A549 (cell line): ENCODE measurements around the gene SPSB4. TPM values are rescaled to one million over a fixed set of nuclear protein-coding genes. Genes with fewer than 3 reads are reported as not detected.

Experiments used
- ATAC-seq, 2 experiments: fragments of 200-7000 bp in 1 of 2; fragments of >200 bp in 1 of 2; cut with Nextera tagmentation in 1 of 2; cut with Tn5 transposase in 1 of 2; 3 replicates each; pipeline versions ENCODE4 v1.8.0 to v1.9.1; 2018 to 2020; ENCODE audit warnings: mild to moderate bottlenecking in 1 of 2, moderate library complexity in 1 of 2
- CTCF ChIA-PET: fragments of 300-600 bp; sonication (Branson Sonifier 250); formaldehyde crosslinking; extraction: SDS; loops from one replicate; lab custom pipeline; 2021; ENCODE audit warnings: antibody characterized with exemption, inconsistent platforms; lab: Yijun Ruan, JAX
- POLR2A ChIA-PET: fragments of 350-600 bp; formaldehyde crosslinking; extraction: SDS; loops from one replicate; lab custom pipeline; 2021; ENCODE audit warnings: antibody characterized with exemption, inconsistent platforms; lab: Yijun Ruan, JAX
- DNase-seq, 2 experiments: peaks; one replicate each; pipeline versions ENCODE4 v3.0.0 to v3.0.0-alpha.2; 2011 to 2016; ENCODE audit warnings: low read depth in 1 of 2, low spot score in 1 of 2
- FAIRE-seq: peaks from 2 replicates; lab custom pipeline; 2011; peaks lifted over from hg19 to GRCh38; lab: Jason Lieb, UNC
- H3K27ac ChIP-seq, 2 experiments: fragments of >200 bp; sonication (Bioruptor Twin); formaldehyde crosslinking; 3 replicates each; pipeline ENCODE4 v1.5.1; 2016 to 2017
- H3K4me1 ChIP-seq: fragments of >200 bp; sonication (Bioruptor Twin); formaldehyde crosslinking; 3 replicates; pipeline ENCODE4 v1.6.1; 2016
- H3K4me2 ChIP-seq: fragments of >200 bp; sonication (Bioruptor Twin); formaldehyde crosslinking; 3 replicates; pipeline ENCODE4 v1.6.1; 2016
- H3K4me3 ChIP-seq: fragments of >200 bp; sonication (Bioruptor Twin); formaldehyde crosslinking; 3 replicates; pipeline ENCODE4 v1.5.1; 2016
- H3K9me3 ChIP-seq: fragments of >200 bp; sonication (Bioruptor Twin); formaldehyde crosslinking; 3 replicates; pipeline ENCODE4 v1.6.1; 2016
- BHLHE40 ChIP-seq: IDR thresholded peaks from 2 replicates; pipeline ENCODE4 v1.6.1; 2012; ENCODE audit warnings: low read depth, low read length, inconsistent platforms
- CBX8 ChIP-seq: fragments of 200-600 bp; sonication (generic); IDR thresholded peaks from 2 replicates; pipeline ENCODE4 v1.6.1; 2016
- EP300 ChIP-seq, 2 experiments: fragments of >200 bp; sonication (Bioruptor Twin); formaldehyde crosslinking; IDR thresholded peaks; 2 replicates in 1 of 2; 3 replicates in 1 of 2; pipeline ENCODE4 v1.6.1; 2016 to 2017
- FOSL2 ChIP-seq, 2 experiments: fragments of 450-650 bp in 1 of 2; fragments of >200 bp in 1 of 2; sonication (Bioruptor Twin) in 1 of 2; formaldehyde crosslinking; IDR thresholded peaks; 2 replicates each; pipeline versions ENCODE4 v1.5.0 to v1.6.1; 2016 to 2020; ENCODE audit warnings: mild to moderate bottlenecking in 1 of 2, moderate library complexity in 1 of 2
- FOXS1 ChIP-seq: fragments of 250-450 bp; sonication (Bioruptor Pico); IDR thresholded peaks from 2 replicates; pipeline ENCODE4 v1.5.0; 2020; ENCODE audit warnings: mild to moderate bottlenecking, moderate library complexity
- GATA3 ChIP-seq: IDR thresholded peaks from 2 replicates; pipeline ENCODE4 v1.6.1; 2012; ENCODE audit warnings: borderline replicate concordance
- HDAC2 ChIP-seq: fragments of 200-600 bp; sonication (generic); IDR thresholded peaks from 2 replicates; pipeline ENCODE4 v1.6.1; 2016
- HOXB13 ChIP-seq: fragments of 250-450 bp; sonication (Bioruptor Pico); IDR thresholded peaks from 2 replicates; pipeline ENCODE4 v1.5.0; 2020; ENCODE audit warnings: low read depth, mild to moderate bottlenecking, moderate library complexity
- HOXB5 ChIP-seq: fragments of 250-450 bp; sonication (Bioruptor Pico); IDR thresholded peaks from 2 replicates; pipeline ENCODE4 v1.5.0; 2020; ENCODE audit warnings: mild to moderate bottlenecking, moderate library complexity
- JUNB ChIP-seq: fragments of >200 bp; sonication (Bioruptor Twin); formaldehyde crosslinking; IDR thresholded peaks from 2 replicates; pipeline ENCODE4 v1.6.1; 2016
- KDM5A ChIP-seq: fragments of 200-600 bp; sonication (generic); IDR thresholded peaks from 2 replicates; pipeline ENCODE4 v1.6.1; 2016; ENCODE audit warnings: antibody characterized with exemption, mild to moderate bottlenecking
- MAZ ChIP-seq: fragments of 150-350 bp; IDR thresholded peaks from 2 replicates; pipeline ENCODE4 v1.6.1; 2014; ENCODE audit warnings: antibody characterized with exemption, low read depth, low read length, borderline replicate concordance
- RAD21 ChIP-seq, 2 experiments: fragments of >200 bp in 1 of 2; sonication (Bioruptor Twin) in 1 of 2; formaldehyde crosslinking in 1 of 2; IDR thresholded peaks in 1 of 2; conservative IDR thresholded peaks in 1 of 2; 2 replicates in 1 of 2; 3 replicates in 1 of 2; pipeline ENCODE4 v1.6.1; 2012 to 2018; ENCODE audit warnings: inconsistent platforms in 1 of 2
- RFX5 ChIP-seq: fragments of 450-650 bp; IDR thresholded peaks from 2 replicates; pipeline ENCODE4 v1.7.1; 2014; ENCODE audit warnings: antibody characterized with exemption, mild to moderate bottlenecking, moderate library complexity
- RNF2 ChIP-seq: fragments of 200-600 bp; sonication (generic); IDR thresholded peaks from 2 replicates; pipeline ENCODE4 v1.6.1; 2016; ENCODE audit warnings: low read depth, mild to moderate bottlenecking, antibody characterized with exemption, moderate library complexity, borderline replicate concordance
- SMC3 ChIP-seq: fragments of >200 bp; sonication (Bioruptor Twin); formaldehyde crosslinking; IDR thresholded peaks from 3 replicates; pipeline ENCODE4 v1.6.1; 2018; ENCODE audit warnings: inconsistent platforms
- SREBF2 ChIP-seq: fragments of 450-650 bp; IDR thresholded peaks from 2 replicates; pipeline ENCODE4 v1.6.1; 2014; ENCODE audit warnings: mild to moderate bottlenecking, moderate library complexity
- TFCP2L1 ChIP-seq: fragments of 250-450 bp; sonication (Bioruptor Pico); IDR thresholded peaks from 2 replicates; pipeline ENCODE4 v1.5.0; 2021; ENCODE audit warnings: mild to moderate bottlenecking
- TP53 ChIP-seq: fragments of 250-450 bp; sonication (Bioruptor Pico); IDR thresholded peaks from 2 replicates; pipeline ENCODE4 v1.5.0; 2021; ENCODE audit warnings: mild to moderate bottlenecking, moderate library complexity
- ZFP36 ChIP-seq: fragments of 450-650 bp; IDR thresholded peaks from 2 replicates; pipeline ENCODE4 v1.6.1; 2014; ENCODE audit warnings: borderline replicate concordance; ENCODE audit not compliant: partially characterized antibody
- ZNF302 ChIP-seq: fragments of 250-450 bp; sonication (Bioruptor Pico); IDR thresholded peaks from 2 replicates; pipeline ENCODE4 v1.9.0; 2021; ENCODE audit warnings: inconsistent platforms, mild to moderate bottlenecking, moderate library complexity
- WGBS: methylation state at CpG from one replicate; pipeline ENCODE4 v1.1.6; 2017; ENCODE audit errors: missing lambda C conversion rate; 5-methylcytosine and 5-hydroxymethylcytosine counted together
- polyA plus RNA-seq, 4 experiments: library from polyadenylated mRNA; depleted of rRNA in 3 of 4; stranded (reverse); fragments of >200 nt; fragmentation: RNase III in 1 of 4; extraction: RNeasy Plus Mini Kit Qiagen cat#74134 plus additional on column Dnase treatment in 1 of 4; gene quantifications; 2 replicates in 3 of 4; 3 replicates in 1 of 4; pipeline ENCODE4 v1.2.3, GENCODE V29; 2011 to 2017
- TF ChIP-seq, protein P1 (sequence below): fragments of >200 bp; sonication (Bioruptor Twin); formaldehyde crosslinking; IDR thresholded peaks from 3 replicates; pipeline ENCODE4 v1.5.1; 2016
- TF ChIP-seq, protein P2 (sequence below): fragments of 150-350 bp; IDR thresholded peaks from 2 replicates; pipeline ENCODE4 v1.6.1; 2014; ENCODE audit warnings: low read depth, mild to moderate bottlenecking, low read length
- TF ChIP-seq, protein P3 (sequence below): fragments of 250-450 bp; sonication (Bioruptor Pico); IDR thresholded peaks from 2 replicates; pipeline ENCODE4 v1.5.0; 2020; ENCODE audit warnings: low read depth, mild to moderate bottlenecking, moderate library complexity
- TF ChIP-seq, protein P4 (sequence below): IDR thresholded peaks from 2 replicates; pipeline ENCODE4 v1.6.1; 2012; ENCODE audit warnings: low read depth, borderline replicate concordance
- TF ChIP-seq, protein P5 (sequence below): fragments of >200 bp; sonication (Bioruptor Twin); formaldehyde crosslinking; IDR thresholded peaks from 3 replicates; pipeline ENCODE4 v1.6.1; 2016

The SPSB4 gene
- polyA plus RNA-seq, 2 of the 4 experiments (the other 2 are of a cell fraction): 0.03 to 0.04 TPM

DNA sequence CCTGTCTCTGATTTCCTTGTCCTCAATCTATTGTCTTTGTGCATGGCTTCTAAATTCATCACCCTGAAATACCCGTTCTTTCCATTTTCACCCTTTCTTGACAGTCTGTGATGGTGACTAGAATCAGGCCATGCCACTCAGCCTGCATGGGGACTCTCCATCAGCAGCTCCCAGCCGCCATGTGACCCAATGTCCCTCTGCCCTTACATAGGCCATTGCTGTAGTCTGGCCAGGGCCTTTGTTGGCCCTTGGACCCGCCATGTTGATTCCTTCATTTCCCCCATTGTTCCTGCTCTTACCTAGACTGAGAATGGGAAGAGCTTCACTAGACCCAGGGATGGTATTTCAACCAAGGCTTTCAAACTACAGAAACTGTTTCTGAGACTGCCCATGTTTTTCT lies 45.8 kb downstream of the SPSB4 start:
- ATAC-seq (no peak), FAIRE-seq (no peak), DNase-seq (no peak)
- Histone ChIP-seq H3K4me2 (no peak overlapping the region), H3K4me1 (no peaks in the 10 kb centered on the region), H3K9me3 (no peaks in the 10 kb centered on the region), H3K4me3 (no peak overlapping the region)
- no peak for TF ChIP-seq EP300 (IDR thresholded peaks at IDR 0.05)
- no peak for TF ChIP-seq JUNB
- TF ChIP-seq RFX5: no peak
- TF ChIP-seq, protein P1, sequence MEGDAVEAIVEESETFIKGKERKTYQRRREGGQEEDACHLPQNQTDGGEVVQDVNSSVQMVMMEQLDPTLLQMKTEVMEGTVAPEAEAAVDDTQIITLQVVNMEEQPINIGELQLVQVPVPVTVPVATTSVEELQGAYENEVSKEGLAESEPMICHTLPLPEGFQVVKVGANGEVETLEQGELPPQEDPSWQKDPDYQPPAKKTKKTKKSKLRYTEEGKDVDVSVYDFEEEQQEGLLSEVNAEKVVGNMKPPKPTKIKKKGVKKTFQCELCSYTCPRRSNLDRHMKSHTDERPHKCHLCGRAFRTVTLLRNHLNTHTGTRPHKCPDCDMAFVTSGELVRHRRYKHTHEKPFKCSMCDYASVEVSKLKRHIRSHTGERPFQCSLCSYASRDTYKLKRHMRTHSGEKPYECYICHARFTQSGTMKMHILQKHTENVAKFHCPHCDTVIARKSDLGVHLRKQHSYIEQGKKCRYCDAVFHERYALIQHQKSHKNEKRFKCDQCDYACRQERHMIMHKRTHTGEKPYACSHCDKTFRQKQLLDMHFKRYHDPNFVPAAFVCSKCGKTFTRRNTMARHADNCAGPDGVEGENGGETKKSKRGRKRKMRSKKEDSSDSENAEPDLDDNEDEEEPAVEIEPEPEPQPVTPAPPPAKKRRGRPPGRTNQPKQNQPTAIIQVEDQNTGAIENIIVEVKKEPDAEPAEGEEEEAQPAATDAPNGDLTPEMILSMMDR: no peak
- TF ChIP-seq BHLHE40: no peak
- no peak for TF ChIP-seq HOXB13 (CRISPR knock-in tag)
- no peak for TF ChIP-seq TP53 (CRISPR knock-in tag)
- TF ChIP-seq, protein P2, sequence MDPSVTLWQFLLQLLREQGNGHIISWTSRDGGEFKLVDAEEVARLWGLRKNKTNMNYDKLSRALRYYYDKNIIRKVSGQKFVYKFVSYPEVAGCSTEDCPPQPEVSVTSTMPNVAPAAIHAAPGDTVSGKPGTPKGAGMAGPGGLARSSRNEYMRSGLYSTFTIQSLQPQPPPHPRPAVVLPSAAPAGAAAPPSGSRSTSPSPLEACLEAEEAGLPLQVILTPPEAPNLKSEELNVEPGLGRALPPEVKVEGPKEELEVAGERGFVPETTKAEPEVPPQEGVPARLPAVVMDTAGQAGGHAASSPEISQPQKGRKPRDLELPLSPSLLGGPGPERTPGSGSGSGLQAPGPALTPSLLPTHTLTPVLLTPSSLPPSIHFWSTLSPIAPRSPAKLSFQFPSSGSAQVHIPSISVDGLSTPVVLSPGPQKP: no peak
- TF ChIP-seq RAD21 (conservative IDR thresholded peaks at IDR 0.05 in 1 of 2, IDR thresholded peaks at IDR 0.05 in 1 of 2): no peak
- no peak for TF ChIP-seq ZFP36
- TF ChIP-seq SMC3: no peak
- no peak for TF ChIP-seq HDAC2
- TF ChIP-seq GATA3: no peak
- TF ChIP-seq, protein P3, sequence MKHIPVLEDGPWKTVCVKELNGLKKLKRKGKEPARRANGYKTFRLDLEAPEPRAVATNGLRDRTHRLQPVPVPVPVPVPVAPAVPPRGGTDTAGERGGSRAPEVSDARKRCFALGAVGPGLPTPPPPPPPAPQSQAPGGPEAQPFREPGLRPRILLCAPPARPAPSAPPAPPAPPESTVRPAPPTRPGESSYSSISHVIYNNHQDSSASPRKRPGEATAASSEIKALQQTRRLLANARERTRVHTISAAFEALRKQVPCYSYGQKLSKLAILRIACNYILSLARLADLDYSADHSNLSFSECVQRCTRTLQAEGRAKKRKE: no peak
- TF ChIP-seq FOXS1 (CRISPR knock-in tag): no peak
- TF ChIP-seq, all 56 proteins: peak for 0
- no peak overlapping the region for H3K27ac ChIP-seq
- WGBS: 69% methylated on average over 3 of the region's 3 CpGs
- POLR2A ChIA-PET: no interaction called here
- CTCF ChIA-PET: interaction anchor here (1.0 to 2.5 kb wide), 3 partner anchors 9 to 18 kb away, joined by 3 to 8 read pairs (median 6); no protein-coding TSS in a partner anchor

DNA sequence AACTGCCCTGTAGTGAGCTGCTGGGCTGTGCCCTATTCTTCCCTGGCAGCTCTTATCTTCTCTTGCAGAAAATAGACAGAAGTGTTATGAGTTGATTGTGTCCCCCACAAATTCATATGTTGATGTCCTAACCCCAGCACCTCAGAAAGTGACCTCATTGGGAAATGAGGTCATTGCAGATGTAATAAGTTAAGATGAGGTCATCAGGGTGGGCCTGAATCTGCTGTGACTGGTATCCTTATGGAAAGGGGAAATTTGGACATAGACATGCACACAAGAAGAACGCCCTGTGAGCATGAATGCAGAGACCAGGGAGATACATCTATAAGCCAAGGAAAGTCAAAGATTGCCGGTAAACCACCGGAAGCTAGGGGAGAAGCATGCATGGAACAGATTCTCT lies 49.0 kb downstream of the SPSB4 start:
- TF ChIP-seq MAZ: no peak
- TF ChIP-seq RNF2: no peak
- TF ChIP-seq, protein P4, sequence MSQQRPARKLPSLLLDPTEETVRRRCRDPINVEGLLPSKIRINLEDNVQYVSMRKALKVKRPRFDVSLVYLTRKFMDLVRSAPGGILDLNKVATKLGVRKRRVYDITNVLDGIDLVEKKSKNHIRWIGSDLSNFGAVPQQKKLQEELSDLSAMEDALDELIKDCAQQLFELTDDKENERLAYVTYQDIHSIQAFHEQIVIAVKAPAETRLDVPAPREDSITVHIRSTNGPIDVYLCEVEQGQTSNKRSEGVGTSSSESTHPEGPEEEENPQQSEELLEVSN: no peak
- no peak for TF ChIP-seq ZFP36
- TF ChIP-seq CBX8: no peak
- no peak for TF ChIP-seq TFCP2L1 (CRISPR knock-in tag)
- TF ChIP-seq, protein P2: no peak
- no peak for TF ChIP-seq ZNF302 (CRISPR knock-in tag)
- TF ChIP-seq FOSL2 (IDR thresholded peaks at IDR 0.05): no peak
- no peak for TF ChIP-seq FOSL2 (CRISPR knock-in tag; IDR thresholded peaks at IDR 0.05)
- TF ChIP-seq SREBF2: no peak
- TF ChIP-seq HOXB5 (CRISPR knock-in tag): no peak
- no peak for TF ChIP-seq JUNB
- TF ChIP-seq KDM5A: no peak
- TF ChIP-seq, protein P5, sequence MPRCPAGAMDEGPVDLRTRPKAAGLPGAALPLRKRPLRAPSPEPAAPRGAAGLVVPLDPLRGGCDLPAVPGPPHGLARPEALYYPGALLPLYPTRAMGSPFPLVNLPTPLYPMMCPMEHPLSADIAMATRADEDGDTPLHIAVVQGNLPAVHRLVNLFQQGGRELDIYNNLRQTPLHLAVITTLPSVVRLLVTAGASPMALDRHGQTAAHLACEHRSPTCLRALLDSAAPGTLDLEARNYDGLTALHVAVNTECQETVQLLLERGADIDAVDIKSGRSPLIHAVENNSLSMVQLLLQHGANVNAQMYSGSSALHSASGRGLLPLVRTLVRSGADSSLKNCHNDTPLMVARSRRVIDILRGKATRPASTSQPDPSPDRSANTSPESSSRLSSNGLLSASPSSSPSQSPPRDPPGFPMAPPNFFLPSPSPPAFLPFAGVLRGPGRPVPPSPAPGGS: no peak
- no peak overlapping the region for H3K4me2 ChIP-seq
- no peaks in the 10 kb centered on the region for H3K4me1 ChIP-seq
- ChIA-PET POLR2A (no interaction called here), CTCF (no interaction called here)
- DNase-seq: no peak
- no peak overlapping the region for H3K27ac ChIP-seq
- no peak for ATAC-seq
- 56% methylated on average over 3 of the region's 3 CpGs for WGBS
- H3K4me3 ChIP-seq: no peak overlapping the region
- H3K9me3 ChIP-seq: no peaks in the 10 kb centered on the region
- no peak for FAIRE-seq
